ENCODE data around the gene ICA1.

ICA1 gene

DNA sequence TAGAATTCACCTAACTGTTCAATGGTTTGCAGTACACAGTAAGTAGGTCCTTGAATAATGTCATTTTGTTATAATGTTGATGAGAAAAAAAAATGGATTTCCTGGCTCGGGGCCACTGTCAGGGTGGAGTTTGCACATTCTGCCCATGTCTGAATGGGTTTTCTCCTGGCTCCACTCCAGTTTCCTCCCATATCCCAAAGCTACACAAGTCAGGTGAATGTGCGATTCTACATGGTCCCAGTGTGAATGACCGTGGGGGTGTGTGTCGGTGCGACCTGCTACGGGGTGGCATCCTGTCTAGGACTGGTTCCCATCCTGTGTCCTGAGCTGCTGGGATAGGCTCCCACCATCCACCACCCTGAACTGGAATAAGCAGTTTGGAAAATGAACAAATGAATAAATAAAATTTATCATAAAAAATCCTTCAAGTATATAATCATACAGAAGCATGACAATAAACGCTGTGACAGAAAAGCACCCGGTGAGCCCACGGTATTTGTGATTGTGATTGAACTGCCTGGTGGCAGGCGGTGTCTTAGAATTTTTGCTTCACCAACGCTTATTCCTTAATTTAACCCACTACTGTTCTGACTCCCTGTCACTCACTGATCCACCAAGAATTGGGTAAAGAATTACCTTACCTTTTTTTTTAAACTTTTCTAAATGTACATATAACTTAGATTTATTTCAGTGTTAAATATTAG is 114.1 kb downstream of the ICA1 start:
- no peak for DNase-seq
- H3K4me3 ChIP-seq (ENCODE audit: low read depth, low read length): no peak overlapping the region
- TF ChIP-seq, protein P1, sequence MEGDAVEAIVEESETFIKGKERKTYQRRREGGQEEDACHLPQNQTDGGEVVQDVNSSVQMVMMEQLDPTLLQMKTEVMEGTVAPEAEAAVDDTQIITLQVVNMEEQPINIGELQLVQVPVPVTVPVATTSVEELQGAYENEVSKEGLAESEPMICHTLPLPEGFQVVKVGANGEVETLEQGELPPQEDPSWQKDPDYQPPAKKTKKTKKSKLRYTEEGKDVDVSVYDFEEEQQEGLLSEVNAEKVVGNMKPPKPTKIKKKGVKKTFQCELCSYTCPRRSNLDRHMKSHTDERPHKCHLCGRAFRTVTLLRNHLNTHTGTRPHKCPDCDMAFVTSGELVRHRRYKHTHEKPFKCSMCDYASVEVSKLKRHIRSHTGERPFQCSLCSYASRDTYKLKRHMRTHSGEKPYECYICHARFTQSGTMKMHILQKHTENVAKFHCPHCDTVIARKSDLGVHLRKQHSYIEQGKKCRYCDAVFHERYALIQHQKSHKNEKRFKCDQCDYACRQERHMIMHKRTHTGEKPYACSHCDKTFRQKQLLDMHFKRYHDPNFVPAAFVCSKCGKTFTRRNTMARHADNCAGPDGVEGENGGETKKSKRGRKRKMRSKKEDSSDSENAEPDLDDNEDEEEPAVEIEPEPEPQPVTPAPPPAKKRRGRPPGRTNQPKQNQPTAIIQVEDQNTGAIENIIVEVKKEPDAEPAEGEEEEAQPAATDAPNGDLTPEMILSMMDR (IDR thresholded peaks at IDR 0.05; ENCODE audit: low read depth, low read length): no peak
- no peak overlapping the region for H3K27ac ChIP-seq
- H3K36me3 ChIP-seq: no peaks in the 10 kb centered on the region
- H3K27me3 ChIP-seq (ENCODE audit: insufficient read depth, low read depth, severe bottlenecking): no peaks in the 10 kb centered on the region
- H3K9me3 ChIP-seq (ENCODE audit: severe bottlenecking): no peaks in the 10 kb centered on the region

DNA sequence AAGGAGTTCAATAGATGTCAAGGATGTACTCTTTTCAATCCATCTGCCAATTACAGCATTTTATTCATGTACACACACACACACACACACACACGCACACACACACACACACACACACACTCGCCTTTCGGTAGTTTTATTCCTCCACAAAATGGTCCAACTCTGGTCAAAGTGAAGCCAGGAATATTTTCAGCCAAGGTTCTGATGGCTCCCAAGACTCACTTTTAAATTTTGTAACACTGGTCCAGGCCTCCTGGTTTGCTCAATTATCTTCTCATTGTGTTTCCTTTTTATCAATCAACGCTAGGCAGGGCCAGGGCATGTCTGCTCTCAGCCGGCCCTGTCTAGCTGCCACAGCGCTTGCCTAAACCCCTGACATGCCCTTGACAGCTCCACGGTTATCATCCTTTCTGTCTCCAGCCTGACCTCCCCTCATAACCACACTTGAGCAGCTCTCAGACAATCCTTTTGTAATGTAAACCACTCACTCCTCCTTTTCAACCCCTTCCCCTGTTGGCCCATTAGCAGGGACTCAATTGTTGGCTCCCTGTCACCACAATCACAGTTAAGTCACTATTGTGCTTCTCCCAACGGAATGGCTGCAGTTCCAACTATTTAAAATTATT is 115.1 kb downstream of the ICA1 start:
- no peaks in the 10 kb centered on the region for H3K36me3 ChIP-seq
- TF ChIP-seq, protein P1 (IDR thresholded peaks at IDR 0.05; ENCODE audit: low read depth, low read length): no peak
- H3K27ac ChIP-seq: no peak overlapping the region
- H3K9me3 ChIP-seq (ENCODE audit: severe bottlenecking): no peaks in the 10 kb centered on the region
- H3K4me3 ChIP-seq (ENCODE audit: low read depth, low read length): no peak overlapping the region
- no peaks in the 10 kb centered on the region for H3K27me3 ChIP-seq (ENCODE audit: insufficient read depth, low read depth, severe bottlenecking)
- no peak for DNase-seq

DNA sequence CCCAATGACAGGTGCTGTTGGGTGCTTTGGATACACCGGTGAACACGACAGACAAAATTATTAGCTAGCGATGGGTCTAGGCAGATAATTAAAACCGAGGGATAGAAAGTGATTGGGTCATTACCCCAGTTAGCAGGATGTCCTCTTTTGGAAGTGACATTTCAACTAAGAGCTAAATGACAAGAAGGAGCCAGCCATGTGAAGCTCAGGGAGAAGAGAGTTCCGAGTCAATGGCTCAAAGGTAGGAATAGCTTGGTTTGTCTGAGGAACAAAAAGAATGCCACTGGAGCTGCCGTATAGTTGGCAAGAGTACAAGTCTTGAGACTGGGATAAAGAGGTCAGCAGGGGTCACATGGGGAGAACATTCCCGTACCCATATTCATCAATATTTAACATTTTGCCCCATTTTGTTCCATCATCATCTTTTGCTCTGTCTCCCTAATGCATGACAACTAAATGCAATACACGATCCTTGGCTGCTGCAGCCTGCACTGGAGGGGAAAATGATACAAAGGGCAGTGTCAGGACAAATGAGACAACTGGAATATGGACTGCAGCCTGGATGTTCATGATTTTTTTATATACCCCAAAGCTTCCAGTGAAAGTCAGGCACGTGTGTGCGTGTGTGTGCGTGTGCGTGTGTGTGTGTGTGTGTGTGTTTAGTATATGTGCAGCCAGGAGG is 115.7 kb downstream of the ICA1 start:
- Histone ChIP-seq H3K9me3 (ENCODE audit: severe bottlenecking) (no peaks in the 10 kb centered on the region), H3K36me3 (no peaks in the 10 kb centered on the region), H3K27ac (no peak overlapping the region), H3K27me3 (ENCODE audit: insufficient read depth, low read depth, severe bottlenecking) (no peaks in the 10 kb centered on the region), H3K4me3 (ENCODE audit: low read depth, low read length) (no peak overlapping the region)
- TF ChIP-seq, protein P1 (IDR thresholded peaks at IDR 0.05; ENCODE audit: low read depth, low read length): no peak
- no peak for DNase-seq

DNA sequence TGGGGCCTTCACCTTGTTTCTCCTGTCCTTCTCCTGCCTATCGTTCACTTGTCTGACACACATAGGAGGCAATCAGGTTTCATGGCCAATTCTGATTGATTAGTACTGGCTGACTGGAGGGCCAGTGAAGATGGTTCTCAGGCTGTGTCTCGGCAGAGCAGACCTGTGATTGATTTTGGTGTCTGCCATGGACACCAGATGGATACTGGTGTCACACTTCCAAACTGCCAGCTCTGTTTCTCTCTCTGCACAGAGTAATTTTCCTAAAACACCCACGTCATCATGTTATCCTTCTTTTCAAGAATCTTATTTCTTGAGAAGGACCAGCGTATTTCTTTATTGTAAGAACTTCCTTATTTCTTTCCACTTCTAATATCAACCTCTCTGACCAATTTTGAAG is 117.1 kb downstream of the ICA1 start:
- Histone ChIP-seq H3K27me3 (ENCODE audit: insufficient read depth, low read depth, severe bottlenecking) (no peaks in the 10 kb centered on the region), H3K4me3 (ENCODE audit: low read depth, low read length) (no peak overlapping the region), H3K27ac (no peak overlapping the region), H3K36me3 (no peaks in the 10 kb centered on the region), H3K9me3 (ENCODE audit: severe bottlenecking) (no peaks in the 10 kb centered on the region)
- no peak for DNase-seq
- TF ChIP-seq, protein P1 (IDR thresholded peaks at IDR 0.05; ENCODE audit: low read depth, low read length): no peak

DNA sequence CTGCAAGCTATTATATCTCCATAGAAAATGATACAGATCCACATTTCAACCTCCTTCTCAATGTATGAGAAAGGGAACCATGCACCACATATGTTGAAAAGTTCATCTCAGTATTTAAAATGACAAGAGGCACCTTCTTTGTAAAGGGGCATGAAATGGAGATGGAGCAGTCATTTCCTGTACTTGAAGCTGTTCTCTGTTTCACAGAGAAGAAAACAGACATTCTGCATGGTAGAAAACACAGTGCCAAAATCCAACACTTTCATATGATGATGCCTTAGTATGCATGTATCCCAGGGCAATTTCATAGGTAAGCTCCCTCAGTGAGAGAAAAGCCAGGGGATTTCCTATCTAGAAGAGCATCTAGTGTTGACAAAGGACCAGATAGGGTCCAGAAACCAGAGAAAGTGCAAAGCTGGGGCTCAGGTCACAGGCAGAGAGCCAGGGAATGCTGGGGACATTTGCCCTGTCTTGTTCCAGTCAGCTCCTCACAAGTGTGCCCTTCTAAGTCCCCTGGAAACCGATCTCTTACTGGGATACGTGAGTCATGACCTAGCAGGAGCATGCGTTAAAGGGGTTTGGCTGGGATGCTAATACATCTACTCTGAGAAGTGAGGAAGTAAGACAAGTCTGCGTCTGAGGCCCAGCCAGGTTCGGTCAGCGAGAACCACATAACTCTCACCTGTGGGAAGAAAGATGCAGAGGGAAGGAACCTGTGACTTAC is 118.7 kb downstream of the ICA1 start:
- TF ChIP-seq, protein P1 (IDR thresholded peaks at IDR 0.05; ENCODE audit: low read depth, low read length): no peak
- no peak for DNase-seq
- H3K4me3 ChIP-seq (ENCODE audit: low read depth, low read length): no peak overlapping the region
- no peaks in the 10 kb centered on the region for H3K36me3 ChIP-seq
- H3K27me3 ChIP-seq (ENCODE audit: insufficient read depth, low read depth, severe bottlenecking): no peaks in the 10 kb centered on the region
- H3K27ac ChIP-seq: no peak overlapping the region
- H3K9me3 ChIP-seq (ENCODE audit: severe bottlenecking): no peaks in the 10 kb centered on the region

All from WERI-Rb-1 (cell line).